OCI-LY3 (cell line): Measurements from ENCODE around the gene FOXN1.
A peak's percentile ranks its signal among the peaks of the same experiment; 100 is the strongest.

Experiments
- H2AFZ ChIP-seq: fragments of 200-600, 300-600 bp; shearing (Covaris generic); 2 replicates; pipeline ENCODE4 v1.6.0; 2014; ENCODE audit warnings: antibody characterized with exemption, low read depth, low read length
- H3K27ac ChIP-seq: fragments of 200-600, 300-600 bp; sonication (generic); 2 replicates; pipeline ENCODE4 v1.5.1; 2014; ENCODE audit warnings: mild to moderate bottlenecking, low read length, moderate library complexity, mixed read lengths
- H3K27me3 ChIP-seq: fragments of 200-600, 300-600 bp; sonication (generic); 2 replicates; pipeline ENCODE4 v1.6.1; 2014; ENCODE audit warnings: low read depth, low read length, mixed read lengths
- H3K36me3 ChIP-seq: fragments of 200-600, 300-600 bp; sonication (generic); replicated peaks from 2 replicates; pipeline ENCODE3; 2014; ENCODE audit warnings: low read depth, low read length, mixed read lengths
- H3K4me1 ChIP-seq: fragments of 300-600, 200-600 bp; sonication (generic); 2 replicates; pipeline ENCODE4 v1.6.1; 2014; ENCODE audit warnings: low read length, mixed read lengths
- H3K4me2 ChIP-seq: fragments of 200-600, 300-600 bp; sonication (generic); 2 replicates; pipeline ENCODE4 v1.6.1; 2014; ENCODE audit warnings: low read length, mixed read lengths
- H3K4me3 ChIP-seq: fragments of 300-600, 200-600 bp; sonication (generic); 2 replicates; pipeline ENCODE4 v1.5.1; 2014; ENCODE audit warnings: antibody characterized with exemption, mild to moderate bottlenecking, low read length, moderate library complexity
- H3K79me2 ChIP-seq: fragments of 300-600, 200-600 bp; shearing (Covaris generic); 2 replicates; pipeline ENCODE4 v1.6.1; 2014; ENCODE audit warnings: mild to moderate bottlenecking, low read length, mixed read lengths
- H3K9ac ChIP-seq: fragments of 300-600, 200-600 bp; shearing (Covaris generic); 2 replicates; pipeline ENCODE4 v1.6.0; 2014; ENCODE audit warnings: mild to moderate bottlenecking, low read length, moderate library complexity
- H3K9me3 ChIP-seq: fragments of 200-600, 300-600 bp; shearing (Covaris generic); 2 replicates; pipeline ENCODE4 v1.6.1; 2014; ENCODE audit warnings: low read length, mixed read lengths; ENCODE audit not compliant: insufficient read depth
- H4K20me1 ChIP-seq: fragments of 200-600, 300-600 bp; sonication (generic); 2 replicates; pipeline ENCODE4 v1.6.1; 2016; ENCODE audit warnings: low read length, mixed read lengths; ENCODE audit not compliant: insufficient read depth
- CTCF ChIP-seq: fragments of 200-600, 300-600 bp; sonication (generic); IDR thresholded peaks from 2 replicates; pipeline ENCODE4 v1.5.1; 2014; ENCODE audit warnings: antibody characterized with exemption, low read length, low read depth
- EZH2phosphoT487 ChIP-seq: fragments of 200-600 bp; shearing (Covaris generic); IDR thresholded peaks from 2 replicates; pipeline ENCODE4 v1.6.1; 2018; ENCODE audit warnings: antibody characterized with exemption, mixed run types, low read depth

FOXN1 gene

GRCh38 chr17:28493460-28493859 lies 12.7 kb upstream of the FOXN1 start:
- peaks cover 10% of the 10 kb centered on the region for H3K4me1 ChIP-seq
- no peak overlapping the region for H2AFZ ChIP-seq
- no peak overlapping the region for H3K4me2 ChIP-seq
- H3K27me3 ChIP-seq, result peaks cover 15% of the 10 kb centered on the region
- H3K9me3 ChIP-seq, result no peaks in the 10 kb centered on the region
- no peaks in the 10 kb centered on the region for H4K20me1 ChIP-seq
- H3K4me3 ChIP-seq, result no peak overlapping the region
- H3K36me3 ChIP-seq, result no peaks in the 10 kb centered on the region
- no peak overlapping the region for H3K9ac ChIP-seq
- H3K79me2 ChIP-seq, result no peaks in the 10 kb centered on the region
- H3K27ac ChIP-seq, result no peak overlapping the region
- no peak for TF ChIP-seq CTCF
- no peak for TF ChIP-seq EZH2phosphoT487

- peaks cover 15% of the 10 kb centered on the region for H3K27me3 ChIP-seq
- H3K36me3 ChIP-seq, result no peaks in the 10 kb centered on the region
- H4K20me1 ChIP-seq, result no peaks in the 10 kb centered on the region
- H3K4me1 ChIP-seq, result peaks cover 22% of the 10 kb centered on the region
- H3K9me3 ChIP-seq, result no peaks in the 10 kb centered on the region
- TF ChIP-seq CTCF (peak; percentile 94), EZH2phosphoT487 (no peak)
- peak overlapping the region; percentile 57 for H3K4me2 ChIP-seq
- H2AFZ ChIP-seq, result peak overlapping the region; percentile 12; the same call in 1 of the 2 replicates
- H3K27ac ChIP-seq, result no peak overlapping the region
- no peak overlapping the region for H3K4me3 ChIP-seq
- H3K79me2 ChIP-seq, result no peaks in the 10 kb centered on the region
- H3K9ac ChIP-seq, result no peak overlapping the region
Observed at GRCh38 chr17:28494445-28495188, 11.5 kb upstream of the FOXN1 start.

GRCh38 chr17:28495635-28496034 lies 10.5 kb upstream of the FOXN1 start:
- Histone ChIP-seq H2AFZ (no peak overlapping the region), H3K4me3 (no peak overlapping the region), H4K20me1 (no peaks in the 10 kb centered on the region), H3K9me3 (no peaks in the 10 kb centered on the region), H3K27me3 (peaks cover 15% of the 10 kb centered on the region), H3K36me3 (no peaks in the 10 kb centered on the region), H3K79me2 (no peaks in the 10 kb centered on the region), H3K27ac (no peak overlapping the region), H3K4me2 (no peak overlapping the region), H3K4me1 (peaks cover 32% of the 10 kb centered on the region), H3K9ac (no peak overlapping the region)
- no peak for TF ChIP-seq CTCF
- no peak for TF ChIP-seq EZH2phosphoT487

- Histone ChIP-seq H3K9me3 (no peaks in the 10 kb centered on the region), H3K27ac (no peak overlapping the region), H3K79me2 (no peaks in the 10 kb centered on the region), H4K20me1 (no peaks in the 10 kb centered on the region), H3K4me1 (peaks cover 53% of the 10 kb centered on the region), H3K4me2 (no peak overlapping the region), H3K36me3 (no peaks in the 10 kb centered on the region), H3K4me3 (no peak overlapping the region), H2AFZ (no peak overlapping the region), H3K9ac (no peak overlapping the region), H3K27me3 (peaks cover 3% of the 10 kb centered on the region; the same call in 1 of the 2 replicates)
- TF ChIP-seq EZH2phosphoT487 (no peak), CTCF (no peak)
Observed at GRCh38 chr17:28497931-28498330, 8.2 kb upstream of the FOXN1 start.
